Activated naive CD4-positive, alpha-beta T cell treated with Interleukin-2 at 50 U/mL for 16 hours (primary cell): Measurements from ENCODE around the gene GLIS1.

Experiments used
- DNase-seq: peaks from one replicate; pipeline ENCODE4 v3.0.0-alpha.2; 2020

GLIS1 gene

DNA sequence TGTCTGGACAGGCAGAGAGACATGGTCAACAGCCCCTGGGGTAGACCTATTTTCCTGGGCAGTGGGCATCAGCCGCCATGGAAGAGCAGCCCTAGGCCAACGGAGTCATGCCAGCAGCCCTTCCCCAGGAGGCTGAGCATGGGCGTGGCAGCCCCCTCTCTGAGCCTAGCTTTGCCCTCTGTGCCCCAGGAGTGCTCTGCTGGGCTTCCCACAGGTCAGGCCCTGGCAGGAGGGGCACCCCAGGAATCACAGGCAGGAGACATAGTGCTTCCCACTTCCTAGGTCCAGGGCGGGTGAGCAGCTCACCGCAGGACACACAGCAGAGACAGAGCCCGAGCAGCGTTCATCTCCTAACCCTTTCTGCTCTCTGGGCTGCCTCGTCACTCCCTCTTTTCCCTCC is 132.8 kb downstream of the GLIS1 start:
- DNase-seq, result no peak

DNA sequence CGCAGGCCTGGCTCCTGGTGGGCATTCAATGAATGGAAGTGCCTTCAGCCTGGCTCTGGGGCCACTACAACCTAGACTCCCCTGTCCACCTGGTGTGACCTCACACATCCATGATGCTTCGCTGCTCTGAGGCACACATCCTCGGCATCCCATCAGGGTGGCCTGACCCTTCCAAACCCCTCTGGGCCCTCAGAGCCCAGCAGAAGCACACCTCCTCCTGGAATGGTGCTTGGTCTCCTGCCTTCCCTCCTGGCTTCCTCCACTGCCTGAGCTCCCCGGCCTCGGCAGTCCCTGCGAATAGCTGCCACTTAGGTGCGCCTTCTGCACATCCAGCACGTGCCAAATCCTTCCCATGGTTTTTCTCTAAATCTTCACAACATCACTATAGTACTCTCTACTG is 133.8 kb downstream of the GLIS1 start:
- no peak for DNase-seq

DNA sequence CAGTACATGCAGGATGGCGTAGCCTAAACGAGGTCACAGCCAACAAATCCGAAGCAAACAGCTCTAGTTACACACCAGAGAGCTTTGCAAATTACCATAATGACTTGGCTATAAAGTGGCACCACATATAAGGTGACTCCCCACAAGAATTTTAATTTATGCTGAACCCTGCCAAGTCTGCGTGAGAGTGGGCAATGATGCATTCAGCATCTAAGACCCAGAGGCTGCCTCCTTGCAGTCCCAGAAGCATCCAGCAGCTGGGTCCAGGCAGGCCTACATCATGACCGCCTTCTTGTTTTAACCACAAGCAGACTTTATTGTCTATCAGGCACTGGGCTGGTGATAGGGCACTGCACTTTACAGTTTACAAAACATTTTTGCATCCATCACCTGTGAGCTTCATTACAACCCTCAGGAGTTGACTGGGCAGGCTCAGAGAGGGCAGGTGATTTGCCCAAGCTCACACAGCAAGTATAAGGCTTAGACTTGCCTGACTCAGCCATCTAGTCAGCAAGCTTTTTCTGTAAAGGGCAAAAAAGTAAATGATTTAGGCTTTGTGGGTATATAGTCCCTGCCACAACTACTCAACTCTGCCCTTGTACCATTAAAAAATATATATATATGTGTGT is 134.6 kb downstream of the GLIS1 start:
- no peak for DNase-seq

DNA sequence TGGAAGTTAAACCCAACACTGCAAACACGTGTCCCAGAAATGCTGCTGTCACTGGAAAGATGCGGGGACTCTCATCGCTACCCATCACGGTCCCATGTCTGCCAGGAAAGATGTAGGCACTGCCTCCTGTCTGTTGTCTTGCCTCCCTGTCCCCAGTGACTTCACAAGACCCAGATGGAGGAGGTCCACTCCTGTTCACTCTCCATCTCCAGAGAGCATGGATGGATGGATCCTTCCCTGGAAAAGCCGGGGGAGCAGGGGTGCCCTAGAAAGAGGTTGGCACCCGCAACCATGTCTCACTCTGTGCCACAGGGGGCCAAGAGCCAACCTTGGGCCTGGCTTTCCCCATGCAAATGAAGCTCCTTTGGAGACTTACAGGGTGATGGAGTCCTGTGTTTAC is 135.5 kb downstream of the GLIS1 start:
- no peak for DNase-seq

DNA sequence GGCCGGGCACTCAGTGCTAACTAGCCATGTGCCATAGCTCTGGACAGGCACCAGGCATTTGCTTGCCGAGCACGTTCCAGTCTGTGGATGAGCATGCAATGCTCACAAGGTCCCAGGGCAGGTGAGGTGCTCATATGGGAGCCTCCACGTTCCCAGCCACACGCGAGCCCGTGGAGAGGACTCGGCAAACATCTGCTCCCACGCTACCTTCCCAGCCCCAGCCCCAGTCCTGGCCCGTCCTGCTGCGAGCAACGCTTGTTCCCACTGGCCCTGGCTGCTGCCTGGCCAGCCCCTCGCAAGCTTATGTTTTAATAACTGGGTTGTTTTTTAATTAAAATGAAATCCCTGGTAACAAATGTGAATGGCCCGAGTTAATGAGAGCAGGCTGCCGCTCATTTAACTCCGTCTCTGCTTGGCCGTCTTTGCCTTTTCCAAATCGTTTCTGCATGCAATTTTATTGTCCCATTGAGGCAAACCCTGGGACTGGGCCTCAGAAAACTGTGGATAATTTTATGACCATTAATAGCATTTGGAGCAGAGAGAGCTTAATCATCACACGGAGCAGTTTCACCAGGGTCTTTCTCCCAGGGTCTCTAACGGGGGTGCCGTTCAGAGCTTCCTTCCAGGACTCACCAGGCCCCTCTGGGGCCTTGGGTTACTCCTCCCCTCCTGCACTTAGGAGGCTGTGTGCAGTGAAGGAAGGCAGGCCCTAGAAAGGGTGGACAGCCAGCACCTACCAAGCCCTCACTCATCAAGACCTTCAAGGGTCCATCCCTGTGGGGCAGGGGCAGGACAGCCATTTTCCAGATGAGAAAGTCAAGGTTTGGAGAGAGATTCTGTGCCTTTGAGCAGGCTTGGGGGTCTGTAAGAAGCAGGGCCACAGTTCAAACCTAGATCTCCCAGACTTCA is 136.8 kb downstream of the GLIS1 start:
- no peak for DNase-seq

DNA sequence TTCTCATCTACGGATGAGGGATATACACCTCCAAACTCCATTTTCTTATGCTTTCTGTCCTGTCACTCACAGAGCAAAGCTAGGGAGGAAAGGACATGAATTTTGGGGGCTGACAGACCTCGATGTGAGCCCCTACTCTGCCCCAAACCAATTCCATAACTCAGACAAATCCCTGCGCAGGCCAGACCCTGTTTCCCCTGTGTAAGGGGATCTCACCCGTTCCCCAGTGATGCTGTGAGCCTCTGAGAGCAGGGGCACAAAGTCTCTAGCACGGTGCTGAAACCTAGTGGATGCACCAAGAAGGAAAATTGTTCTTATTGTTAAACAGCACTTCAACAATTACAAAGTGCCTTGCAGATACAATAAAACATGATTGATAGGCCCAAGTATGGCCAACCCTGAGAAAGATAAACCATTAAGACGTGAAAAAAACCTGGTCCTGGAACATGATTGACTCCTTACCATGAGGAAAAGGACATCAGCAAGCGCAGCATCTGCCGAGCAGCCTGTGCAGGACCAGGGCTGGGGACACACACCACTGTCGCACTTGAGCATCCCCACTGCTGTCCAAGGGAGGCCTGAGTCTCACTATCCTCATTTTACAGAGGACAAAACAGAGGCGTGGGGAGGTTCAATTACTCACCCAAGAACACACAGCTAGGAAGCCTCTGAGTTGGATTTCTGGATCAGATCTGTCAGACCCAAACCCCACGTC is 137.8 kb downstream of the GLIS1 start:
- DNase-seq, result no peak

DNA sequence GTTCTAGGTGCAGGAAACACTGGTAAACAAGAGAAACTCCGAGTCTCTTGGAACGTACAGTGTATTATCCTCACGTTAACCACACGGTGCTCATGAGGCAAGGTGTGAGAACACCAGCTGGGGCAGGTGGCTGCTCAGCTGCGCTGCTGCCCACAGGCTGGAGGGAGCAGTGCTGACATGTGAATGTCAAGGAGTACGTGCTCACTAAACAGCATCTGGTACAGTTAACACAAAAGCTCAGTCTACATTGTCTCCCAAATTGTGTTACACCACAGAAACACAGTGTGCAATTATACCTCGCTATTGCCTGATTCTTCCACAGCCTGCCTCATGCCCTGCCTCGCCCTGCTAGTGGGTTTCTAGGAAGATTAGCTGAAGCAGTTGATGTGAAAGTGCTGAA is 138.4 kb downstream of the GLIS1 start:
- DNase-seq, result no peak

DNA sequence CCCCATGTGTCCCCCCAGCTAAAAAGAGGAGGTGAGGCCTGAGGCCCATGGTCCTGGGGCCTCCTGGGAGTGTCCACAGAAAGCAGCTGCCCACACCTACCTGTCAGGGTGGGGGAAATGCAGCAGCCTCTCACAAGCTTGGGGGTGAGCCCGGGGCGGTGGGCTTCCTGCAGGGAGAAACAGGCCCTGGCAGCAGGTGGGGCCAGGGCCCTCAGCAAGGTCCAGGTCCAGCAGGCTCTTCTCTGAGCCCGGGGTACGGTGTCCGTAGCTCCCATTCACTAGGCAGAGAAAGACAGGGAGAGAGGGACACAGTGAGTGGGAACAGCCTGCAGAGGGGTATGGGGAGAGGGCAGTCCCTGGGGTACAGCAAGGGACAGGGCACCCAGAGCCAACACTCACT is 139.0 kb downstream of the GLIS1 start:
- no peak for DNase-seq

DNA sequence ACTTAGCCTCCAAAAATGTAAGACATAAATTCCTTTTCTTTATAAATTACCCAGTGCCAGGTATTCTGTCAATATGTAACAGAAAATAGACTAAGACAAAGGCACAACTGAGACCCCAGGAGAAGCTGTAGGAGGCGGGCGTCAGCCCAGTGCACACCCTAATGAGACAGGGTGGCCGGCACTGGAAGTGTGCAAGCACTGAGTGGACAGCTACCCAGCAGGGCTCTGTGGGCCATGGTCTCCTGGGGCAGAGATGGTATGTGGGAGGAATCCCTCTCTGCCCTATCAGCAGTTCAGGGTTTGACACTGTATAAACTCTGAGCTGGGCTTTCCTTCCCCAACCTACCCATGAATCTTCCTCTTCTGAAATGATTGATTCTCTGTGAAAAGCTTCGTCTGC is 139.5 kb downstream of the GLIS1 start:
- no peak for DNase-seq

DNA sequence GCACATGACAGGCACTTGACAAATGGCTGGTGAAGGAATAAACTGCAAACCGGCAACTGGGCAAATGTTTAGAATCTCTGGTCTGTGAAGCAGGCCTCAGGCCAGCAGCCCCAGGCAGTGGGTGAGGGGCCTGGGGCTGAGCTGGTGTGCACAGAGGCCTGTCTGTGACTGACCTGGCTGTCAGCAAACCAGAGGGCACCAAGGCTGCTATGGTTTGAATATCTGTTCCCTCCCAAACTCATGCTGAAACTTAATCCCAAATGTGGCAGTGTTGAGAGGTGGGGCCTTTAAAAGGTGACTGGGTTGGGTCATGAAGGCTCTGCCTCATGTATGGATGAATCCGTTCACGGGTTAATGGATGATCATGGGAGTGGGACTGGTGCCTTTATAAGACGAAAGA is 140.0 kb downstream of the GLIS1 start:
- no peak for DNase-seq

DNA sequence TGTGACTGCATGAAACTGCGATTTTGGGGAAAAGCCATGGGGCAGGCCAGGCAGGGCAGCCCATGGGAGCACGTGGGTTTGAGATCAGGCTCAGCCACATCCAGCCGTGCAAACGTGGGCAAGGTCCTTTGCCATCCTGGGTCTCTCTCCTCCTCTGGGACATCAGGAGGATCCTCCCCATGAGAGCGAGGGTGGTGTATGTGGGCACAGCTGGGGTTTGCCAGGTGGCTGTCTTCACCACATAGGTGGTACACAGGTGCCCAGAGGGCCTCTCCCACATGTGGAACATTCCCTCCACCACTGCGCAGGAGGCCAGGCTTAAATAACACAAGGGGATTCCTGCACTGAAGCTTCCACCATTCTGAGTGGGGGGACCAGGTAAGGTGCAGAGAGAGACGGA is 143.1 kb downstream of the GLIS1 start:
- DNase-seq, result no peak

DNA sequence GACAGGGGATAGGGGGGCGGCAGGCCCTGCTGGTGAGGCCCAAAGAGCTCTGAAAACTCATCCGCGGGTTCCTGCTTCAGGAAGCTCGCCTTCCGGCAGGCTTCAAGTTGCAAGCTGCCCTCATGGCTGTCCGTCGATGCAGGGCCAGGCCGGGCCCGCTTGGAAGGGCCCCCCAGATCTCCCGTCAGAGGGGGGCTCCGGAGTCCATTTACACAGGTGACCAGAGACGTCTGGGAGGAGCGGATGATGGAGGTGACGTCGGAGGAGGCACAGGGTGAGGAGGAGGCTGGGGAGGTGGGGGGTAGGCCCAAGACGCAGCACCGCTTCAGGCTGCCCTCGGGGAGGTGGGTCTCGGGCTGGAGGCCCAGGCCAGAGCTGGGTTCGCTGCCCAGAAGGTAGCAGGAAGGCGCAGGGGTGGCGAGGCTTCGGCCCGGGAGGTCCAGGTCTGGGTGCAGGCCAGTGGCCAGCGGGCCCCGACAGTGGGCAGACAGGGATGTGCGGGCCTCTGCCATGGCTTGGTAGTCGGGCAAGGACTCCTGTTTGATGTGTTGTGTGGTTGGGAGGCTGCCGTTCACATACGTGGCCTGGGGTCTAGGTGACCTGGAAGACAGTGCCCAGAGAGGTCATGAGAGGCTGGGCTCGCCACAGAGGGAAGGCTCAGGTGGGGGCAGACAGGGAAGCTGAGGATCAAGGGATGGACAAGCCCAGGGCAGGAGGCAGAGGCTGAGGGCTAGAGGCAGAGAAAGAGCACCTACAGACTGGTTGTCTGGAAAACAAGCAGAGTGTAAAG is 144.4 kb downstream of the GLIS1 start:
- DNase-seq, result no peak

DNA sequence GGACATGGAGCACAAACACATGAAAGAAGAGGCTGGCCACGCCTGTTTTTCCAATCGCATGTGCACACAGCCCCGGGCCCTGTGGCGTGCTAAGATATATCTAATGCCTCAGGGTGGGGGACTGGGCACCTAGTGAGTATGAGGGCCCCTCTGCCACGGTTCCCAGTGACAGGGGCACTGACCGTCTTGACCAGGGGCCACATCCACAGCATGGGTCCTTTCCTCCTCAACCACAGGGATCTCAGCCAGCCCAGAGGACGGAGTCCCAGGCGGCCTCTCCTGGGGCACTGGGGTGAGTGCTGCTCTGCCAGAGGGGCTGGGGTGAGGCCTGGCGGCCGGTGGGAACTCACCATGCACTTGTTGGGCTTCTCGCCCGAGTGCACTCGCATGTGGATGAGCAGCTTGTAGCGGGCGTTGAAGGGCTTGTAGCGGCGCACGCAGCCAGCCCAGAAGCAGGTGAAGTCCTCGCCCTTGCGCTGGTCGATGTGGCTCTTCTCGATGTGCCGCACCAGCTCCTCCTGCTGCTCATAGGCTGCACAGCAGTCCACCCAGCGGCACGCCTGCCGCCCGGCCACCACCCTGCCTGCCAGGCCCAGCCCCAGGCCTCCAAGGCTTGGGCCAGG is 145.1 kb downstream of the GLIS1 start:
- DNase-seq, result no peak

DNA sequence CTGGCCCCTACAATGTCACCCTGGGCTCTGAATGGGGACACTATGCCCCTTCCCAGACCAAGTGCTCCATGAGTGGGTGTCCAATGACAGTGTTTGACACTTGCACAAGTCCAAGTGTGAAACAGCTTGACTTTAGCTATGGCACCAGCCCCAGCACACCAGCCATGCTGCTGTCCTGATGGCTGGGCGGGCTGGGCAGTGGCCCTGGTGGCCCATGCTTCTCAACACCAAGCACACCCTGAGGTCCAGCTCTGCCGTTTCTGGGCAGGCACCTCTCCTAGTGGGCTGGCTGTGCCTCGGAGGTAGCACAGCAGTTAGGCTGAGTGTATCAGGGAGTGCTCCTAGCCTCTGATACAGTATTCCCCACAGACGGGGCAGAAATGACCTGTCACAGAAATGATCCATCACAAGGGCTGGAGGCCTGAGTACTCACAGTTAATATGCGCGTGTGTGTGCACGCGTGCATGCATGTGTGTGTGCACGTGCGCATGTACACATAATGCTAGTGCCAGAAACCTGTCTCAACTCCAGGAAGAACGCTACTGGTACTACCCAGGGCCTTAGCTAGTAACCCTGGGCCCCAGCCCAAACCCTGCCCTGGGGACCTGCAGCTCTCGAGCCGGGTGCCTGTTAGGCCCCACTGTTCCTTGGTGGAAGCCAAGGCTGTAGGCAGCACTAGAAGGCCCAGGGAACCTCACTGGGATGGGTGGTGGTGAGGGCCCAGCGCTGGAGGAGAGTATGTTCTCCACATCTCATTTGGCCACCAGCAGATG is 145.8 kb downstream of the GLIS1 start:
- no peak for DNase-seq

DNA sequence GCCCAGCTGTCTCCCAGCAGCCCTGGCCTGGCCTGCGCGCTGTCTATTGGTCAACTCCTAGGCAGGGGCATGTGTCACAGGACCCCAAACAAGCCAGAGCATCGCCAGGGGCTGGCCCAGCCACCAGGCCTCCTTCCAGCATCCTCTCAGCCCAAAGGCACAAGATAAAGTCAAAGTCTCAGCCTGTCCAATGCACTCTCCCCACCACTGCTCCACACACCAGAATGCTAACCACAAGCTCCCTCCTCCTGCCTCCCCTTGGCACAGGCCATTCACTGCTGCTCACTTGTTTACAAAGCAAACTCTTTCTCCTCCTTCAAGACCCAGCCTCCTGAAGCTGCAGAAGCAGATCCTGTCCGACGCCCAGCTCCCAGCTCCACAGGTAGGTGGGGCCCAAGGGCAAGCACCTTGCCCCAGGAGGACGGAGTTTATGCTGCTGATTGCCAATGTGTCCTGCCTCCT is 146.4 kb downstream of the GLIS1 start:
- DNase-seq, result no peak

DNA sequence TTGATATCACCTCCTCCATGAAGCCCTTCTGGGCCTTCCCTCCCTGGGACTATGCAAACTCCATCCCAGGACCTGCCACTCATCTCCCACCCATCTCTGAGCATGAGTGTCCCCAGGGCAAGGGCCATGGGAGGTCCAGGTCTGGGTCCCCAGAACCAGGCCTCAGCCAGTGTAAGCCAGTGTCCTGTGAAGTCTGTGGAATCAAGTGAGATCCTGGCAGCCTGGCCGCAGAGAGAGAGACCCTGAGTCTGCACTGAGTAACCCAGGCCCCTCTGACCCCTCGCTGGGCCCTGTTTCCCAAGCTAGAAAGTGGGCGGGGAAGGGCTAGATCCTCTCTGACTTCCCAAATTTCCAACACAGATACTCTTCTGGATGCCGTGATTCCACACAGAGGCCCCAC is 147.0 kb downstream of the GLIS1 start:
- DNase-seq, result no peak

DNA sequence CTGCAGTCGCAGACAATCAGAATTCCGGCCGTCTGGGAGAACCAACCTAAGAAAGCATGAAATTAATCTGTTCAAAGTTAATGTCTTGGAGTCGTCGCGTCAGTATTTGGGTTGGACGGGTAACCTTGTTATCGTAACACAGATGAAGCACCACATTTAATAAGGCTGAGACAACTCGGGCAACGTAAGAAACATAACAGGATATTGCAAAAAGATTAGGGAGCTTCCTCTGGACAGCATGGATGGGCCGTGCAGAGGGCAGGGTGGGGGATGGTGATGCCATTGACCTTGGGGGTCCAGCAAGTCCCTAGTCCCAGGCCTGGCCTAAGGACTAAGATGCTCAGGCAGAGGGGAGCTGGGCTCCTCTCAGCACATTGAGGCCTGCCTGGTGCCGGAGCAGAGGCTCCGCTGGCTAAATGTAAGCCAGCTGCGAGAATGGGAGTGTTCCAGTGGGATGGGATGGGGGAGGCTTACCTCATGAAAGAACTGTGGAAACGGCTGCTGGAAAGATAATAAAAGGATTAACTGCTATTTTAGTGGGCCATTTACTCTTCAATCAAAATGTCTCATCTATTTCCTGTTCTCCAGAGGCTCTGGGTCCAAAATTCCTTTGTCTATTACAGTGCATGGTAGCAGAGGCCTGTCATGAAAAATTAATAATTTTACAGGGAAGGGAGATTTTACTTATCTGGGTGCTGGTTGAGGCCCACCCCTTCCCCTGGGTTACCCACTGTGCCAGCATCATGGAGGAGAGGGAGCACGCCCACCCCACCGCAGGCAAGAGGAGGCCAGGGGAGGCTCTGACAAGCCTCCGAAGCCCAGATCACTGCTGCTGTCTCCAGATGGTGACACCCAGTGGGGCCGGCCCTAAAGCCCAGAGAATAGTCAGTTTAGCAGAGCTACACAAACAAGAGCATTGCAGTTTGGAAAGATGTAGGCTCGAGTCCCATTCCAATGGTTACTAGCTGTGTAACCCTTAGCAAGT is 148.1 kb downstream of the GLIS1 start:
- DNase-seq, result no peak

DNA sequence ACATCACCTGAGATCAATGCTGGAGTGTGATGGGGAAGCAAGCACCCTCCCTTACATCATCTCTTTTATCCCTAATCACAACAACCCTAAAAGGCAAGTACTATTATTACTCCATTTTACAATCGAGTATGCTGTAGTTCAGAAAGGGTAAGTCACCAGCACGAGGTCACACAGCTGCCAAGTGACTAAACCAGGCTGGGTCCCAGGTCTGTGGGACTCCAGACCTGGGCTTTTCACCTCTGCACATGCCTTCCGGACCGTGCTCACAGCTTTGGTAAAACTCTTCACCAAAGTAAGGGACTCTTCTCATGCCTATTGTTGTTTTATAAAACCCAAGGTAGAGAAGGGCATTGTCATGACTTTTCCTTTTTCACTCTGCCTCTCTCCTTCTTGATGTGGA is 148.9 kb downstream of the GLIS1 start:
- DNase-seq, result no peak

DNA sequence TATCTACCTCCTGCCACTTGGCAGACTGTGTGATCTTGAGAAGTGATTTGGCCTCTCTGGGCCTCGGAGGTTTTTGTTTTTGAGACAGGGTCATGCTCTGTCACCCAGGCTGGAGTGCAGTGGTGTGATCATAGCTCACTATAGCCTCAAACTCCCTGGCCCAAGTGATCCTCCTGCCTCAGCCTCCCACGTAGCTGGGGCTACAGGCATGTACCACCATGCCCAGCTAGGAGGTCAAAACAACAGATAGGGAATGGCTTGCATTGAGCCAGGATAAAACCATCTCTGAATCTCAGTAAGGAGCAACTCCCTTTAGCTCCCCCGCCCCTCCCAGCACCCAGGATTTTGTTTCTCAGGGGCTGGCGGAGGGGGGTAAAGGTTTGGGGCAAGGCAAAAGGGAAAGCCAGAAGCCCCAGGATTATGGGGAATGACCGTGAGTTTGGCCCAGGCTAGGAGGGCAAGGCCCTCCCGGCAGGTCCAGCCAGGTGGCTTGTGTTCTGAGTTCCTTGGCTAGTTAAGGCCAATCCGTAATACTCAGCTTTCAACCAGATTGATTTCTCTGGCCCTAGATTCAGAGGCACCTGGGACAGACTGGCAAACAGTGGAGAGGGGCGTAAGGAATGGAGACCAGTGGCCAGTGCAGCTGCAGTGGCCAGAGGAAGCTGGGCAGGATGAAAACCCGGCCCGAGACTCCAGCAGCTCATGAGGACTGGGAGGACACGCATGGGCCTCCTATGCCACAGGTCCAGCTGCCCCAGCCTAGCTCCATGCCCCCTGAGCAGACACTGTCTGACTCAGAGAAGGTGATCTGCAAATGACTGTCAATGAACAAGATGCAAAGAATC is 149.7 kb downstream of the GLIS1 start:
- DNase-seq, result no peak
